Stimulated activated CD4-positive, alpha-beta T cell treated with anti-CD3 and anti-CD28 coated beads, Interleukin-2, amount 100 ng/mL, for 48 hours (primary cell): ENCODE results near the gene BAD.
A peak's percentile ranks its signal among the peaks of the same experiment; 100 is the strongest.
"Not testable (repeated sequence)": the region's sequence is repeated elsewhere in the genome, so short reads cannot be mapped to it uniquely, and the experiment has no call there.

ENCODE experiments used
- DNase-seq, 2 donors: peaks; one replicate each; pipeline ENCODE4 v3.0.0-alpha.2; 2020

BAD gene

GRCh38 chr11:64314805-64315561, 30.5 kb upstream of the BAD start:
- no peak for DNase-seq

GRCh38 chr11:64314146-64314804, 29.8 kb upstream of the BAD start:
- no peak for DNase-seq

DNA sequence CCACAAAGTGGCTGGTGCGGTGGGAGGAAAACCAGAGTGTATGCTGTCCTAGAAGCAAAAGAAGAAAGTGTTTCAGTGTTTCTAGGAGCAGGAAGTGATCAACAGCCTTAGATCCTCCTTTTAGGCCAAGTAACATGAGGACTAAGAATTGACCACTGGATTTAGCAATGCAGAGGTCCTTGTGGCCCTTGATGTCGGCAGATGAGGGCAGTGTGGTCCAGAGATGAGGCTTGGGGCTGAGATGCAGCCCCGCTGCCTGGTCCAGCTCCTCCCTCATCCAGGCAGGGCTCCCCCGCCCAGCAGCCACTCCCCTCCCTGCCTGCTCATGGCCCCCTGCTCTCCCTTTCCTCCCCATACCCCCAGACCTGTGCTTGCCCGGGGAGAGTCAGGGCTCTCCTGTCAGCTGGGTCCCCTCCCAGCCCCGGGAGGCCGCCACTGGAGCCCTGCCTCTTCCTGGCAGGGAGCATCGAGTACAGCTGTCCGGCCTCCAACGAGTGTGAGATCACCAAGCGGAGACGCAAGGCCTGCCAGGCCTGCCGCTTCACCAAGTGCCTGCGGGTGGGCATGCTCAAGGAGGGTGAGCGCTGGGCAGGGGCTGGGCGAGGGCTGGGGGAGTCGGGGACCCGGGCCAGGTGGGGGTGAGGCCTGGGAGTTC, 29.2 kb upstream of the BAD start:
- DNase-seq = no peak

GRCh38 chr11:64312947-64313346, 28.5 kb upstream of the BAD start:
- DNase-seq = no peak

GRCh38 chr11:64307795-64308194, 23.3 kb upstream of the BAD start:
- DNase-seq = not testable (repeated sequence)

DNA sequence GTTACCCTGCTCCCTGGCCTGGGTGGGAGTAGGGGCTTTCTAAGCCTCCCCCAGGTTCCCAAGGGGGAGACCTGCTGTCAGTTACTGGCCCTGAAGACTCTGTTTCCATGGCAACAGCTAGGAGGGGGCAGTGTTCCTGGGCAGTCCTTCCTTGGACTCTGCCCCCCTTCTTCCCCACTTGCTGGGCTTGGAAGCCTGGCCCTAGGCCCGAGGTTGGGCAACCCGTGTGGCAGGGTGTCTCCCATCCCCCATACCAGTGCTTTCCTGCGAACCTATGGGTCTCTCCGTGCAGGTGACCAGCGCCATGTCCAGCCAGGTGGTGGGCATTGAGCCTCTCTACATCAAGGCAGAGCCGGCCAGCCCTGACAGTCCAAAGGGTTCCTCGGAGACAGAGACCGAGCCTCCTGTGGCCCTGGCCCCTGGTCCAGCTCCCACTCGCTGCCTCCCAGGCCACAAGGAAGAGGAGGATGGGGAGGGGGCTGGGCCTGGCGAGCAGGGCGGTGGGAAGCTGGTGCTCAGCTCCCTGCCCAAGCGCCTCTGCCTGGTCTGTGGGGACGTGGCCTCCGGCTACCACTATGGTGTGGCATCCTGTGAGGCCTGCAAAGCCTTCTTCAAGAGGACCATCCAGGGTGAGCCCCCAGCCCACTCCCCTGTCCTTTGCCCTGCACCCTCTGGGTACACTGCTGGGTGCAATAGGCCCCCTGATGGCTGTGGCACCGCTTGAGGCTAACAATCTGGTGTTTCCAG, 22.6 kb upstream of the BAD start:
- DNase-seq = no peak

GRCh38 chr11:64306563-64306875, 22.1 kb upstream of the BAD start:
- no peak for DNase-seq

DNA sequence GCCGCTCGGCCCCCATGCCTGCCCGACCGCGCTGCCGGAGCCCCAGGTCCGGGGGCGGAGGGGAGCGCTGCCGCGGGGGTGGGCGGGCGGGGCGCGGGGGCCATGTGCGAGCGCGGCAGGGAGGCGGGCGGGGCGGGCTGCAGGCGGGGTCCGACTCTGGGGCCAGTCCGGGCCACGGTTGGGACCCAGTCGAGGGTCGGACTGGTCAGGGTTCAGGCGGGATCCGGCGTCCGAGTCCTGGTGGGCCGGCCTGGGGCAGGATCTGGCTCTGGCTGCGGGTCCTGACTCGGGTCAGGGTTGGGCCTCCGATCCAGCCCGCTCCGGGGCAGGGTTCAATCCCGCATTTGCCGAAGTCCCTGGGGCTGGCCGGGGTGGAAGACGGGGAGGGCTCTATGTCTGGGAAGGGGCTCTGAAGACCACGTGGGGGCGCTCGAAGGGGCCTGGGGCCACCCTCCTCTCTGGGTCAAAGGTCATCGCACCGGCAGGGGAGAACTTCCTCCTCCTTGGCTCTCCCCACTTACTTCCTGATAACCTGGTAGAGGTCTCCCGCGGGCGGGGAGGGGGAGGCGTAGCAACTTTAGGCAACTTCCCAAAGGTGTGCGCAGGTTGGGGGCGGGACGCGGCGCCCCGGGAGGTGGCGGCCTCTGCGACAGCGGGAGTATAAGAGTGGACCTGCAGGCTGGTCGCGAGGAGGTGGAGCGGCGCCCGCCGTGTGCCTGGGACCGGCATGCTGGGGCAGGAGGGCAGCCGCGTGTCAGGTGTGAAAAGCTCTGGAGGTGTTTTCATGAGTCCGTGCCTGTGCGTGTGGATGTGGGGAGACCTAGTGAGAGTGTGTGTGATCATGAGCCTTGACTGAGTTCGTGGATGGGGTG, 21.5 kb upstream of the BAD start:
- DNase-seq = peak; percentile 56 to 60

DNA sequence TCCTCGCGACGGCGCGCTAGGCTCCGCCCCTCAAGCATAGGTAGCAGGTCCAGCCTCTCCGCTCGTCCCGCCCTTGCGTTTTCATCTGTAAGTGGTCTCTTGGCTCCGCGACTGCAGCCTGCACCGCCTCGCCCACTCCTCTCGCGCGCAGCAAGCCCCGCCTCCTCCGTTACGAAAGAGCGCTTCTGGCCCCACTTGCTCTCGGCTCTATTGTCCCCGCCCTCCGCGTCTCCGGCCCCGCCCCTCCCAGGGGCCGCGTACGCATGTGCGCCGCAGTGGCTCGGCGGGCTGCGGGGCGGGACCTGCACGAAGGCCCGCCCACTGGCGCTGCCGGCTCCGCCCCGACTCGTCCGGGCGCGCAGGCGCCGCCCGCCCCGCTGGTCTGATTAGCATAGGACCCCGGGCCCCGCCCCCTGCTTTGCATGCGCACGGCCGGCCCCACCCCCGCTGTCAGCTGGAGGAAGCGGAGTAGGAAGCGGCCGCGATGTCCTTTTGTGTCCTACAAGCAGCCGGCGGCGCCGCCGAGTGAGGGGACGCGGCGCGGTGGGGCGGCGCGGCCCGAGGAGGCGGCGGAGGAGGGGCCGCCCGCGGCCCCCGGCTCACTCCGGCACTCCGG, 20.7 kb upstream of the BAD start, which contains the start of gene ESRRA:
ESRRA (plus strand) TSS at position 450 of the 616 bp plus-strand sequence. CDS start 1,656 bp downstream, outside the sequence.
- peak; percentile 100 for DNase-seq

GRCh38 chr11:64304316-64305072, 20.0 kb upstream of the BAD start:
- DNase-seq = peak; percentile 95 to 98

DNA sequence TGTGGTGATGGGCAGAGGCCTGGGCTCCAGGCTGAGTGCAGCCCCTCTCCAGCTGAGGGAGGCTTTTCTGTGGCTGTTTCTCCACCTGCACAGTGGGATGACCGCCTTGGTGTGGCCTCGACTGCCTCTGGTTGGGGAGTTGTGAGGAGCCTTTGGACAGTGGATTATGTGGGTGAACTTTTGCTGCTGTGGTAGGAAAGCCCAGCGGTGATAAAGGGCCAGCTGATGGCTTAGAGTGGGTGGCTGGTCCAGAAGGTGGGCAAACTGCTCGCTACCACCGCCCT, 19.5 kb upstream of the BAD start:
- DNase-seq = no peak

- DNase-seq = no peak
These were observed 18.9 kb upstream of the BAD start for GRCh38 chr11:64303109-64304031.

- no peak for DNase-seq
These were observed 15.6 kb upstream of the BAD start, which contains the start of gene CATSPERZ for GRCh38 chr11:64299847-64300648. TSS of gene CATSPERZ (plus strand) at chr11:64300358. CDS start at chr11:64300411, 53 bp downstream.

DNA sequence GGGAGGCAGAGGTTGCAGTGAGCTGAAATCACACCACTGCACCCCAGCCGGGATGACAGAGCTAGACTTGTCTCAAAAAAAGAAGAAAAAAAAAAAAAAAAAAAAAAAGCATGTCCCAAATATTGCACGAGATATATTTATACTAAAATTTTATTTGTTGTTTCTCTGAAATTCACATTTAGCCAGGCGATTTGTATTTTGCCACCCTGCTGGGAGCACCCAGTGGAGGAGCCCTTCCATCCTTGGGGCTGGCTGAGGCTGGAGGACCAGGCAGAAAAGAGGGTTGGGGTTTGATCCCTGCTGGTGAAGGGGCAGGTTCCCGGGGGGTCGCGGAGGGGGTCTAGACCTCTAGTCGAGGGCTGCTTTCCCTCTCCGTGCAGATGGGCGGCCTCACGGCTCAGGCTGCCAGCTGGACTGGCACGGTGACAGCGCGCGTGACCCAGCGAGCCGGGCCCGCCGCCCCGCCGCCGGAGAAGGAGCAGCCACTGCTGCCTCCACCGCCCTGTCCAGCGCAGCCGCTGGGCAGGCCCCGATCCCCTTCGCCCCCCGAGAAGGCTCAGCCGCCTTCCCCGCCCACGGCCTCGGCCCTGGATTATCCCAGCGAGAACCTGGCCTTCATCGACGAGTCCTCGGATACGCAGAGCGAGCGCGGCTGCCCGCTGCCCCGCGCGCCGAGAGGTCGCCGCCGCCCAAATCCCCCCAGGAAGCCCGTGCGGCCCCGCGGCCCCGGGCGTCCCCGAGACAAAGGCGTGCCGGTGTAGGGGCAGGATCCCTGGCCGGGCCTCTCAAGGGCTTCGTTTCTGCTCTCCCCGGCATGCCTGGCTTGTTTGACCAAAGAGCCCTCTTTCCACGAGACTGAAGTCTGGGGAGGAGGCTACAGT, 14.7 kb upstream of the BAD start:
- no peak for DNase-seq

DNA sequence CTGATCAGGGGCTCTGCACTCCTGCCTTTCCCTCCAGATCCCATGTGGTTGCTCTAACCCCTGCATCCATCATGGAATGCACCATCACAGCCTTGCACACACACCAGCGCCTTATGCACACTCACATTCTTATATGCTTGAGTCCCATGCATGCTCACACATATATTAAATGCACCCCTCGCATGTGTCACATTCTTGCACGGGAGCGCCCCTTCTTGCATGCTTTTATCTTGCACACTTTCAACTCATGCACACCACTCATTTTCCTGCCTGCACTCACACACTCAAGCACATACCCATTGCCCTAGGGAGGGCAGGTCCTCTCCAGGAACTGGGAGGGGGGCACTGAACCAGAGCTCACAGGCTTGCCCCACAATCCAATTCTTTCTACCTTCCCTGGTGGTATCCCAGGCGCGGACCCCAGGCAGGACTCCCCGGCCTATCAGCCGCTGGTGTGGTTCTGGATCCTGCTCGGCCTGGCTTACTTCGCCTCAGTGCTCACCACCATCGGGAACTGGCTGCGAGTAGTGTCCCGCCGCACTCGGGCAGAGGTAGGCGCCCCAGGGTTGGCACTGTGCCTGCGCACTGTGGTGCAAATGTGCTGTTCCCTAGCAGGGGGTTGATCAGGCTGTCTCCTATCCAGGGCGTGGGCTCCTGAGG, 13.4 kb upstream of the BAD start:
- DNase-seq = no peak

DNA sequence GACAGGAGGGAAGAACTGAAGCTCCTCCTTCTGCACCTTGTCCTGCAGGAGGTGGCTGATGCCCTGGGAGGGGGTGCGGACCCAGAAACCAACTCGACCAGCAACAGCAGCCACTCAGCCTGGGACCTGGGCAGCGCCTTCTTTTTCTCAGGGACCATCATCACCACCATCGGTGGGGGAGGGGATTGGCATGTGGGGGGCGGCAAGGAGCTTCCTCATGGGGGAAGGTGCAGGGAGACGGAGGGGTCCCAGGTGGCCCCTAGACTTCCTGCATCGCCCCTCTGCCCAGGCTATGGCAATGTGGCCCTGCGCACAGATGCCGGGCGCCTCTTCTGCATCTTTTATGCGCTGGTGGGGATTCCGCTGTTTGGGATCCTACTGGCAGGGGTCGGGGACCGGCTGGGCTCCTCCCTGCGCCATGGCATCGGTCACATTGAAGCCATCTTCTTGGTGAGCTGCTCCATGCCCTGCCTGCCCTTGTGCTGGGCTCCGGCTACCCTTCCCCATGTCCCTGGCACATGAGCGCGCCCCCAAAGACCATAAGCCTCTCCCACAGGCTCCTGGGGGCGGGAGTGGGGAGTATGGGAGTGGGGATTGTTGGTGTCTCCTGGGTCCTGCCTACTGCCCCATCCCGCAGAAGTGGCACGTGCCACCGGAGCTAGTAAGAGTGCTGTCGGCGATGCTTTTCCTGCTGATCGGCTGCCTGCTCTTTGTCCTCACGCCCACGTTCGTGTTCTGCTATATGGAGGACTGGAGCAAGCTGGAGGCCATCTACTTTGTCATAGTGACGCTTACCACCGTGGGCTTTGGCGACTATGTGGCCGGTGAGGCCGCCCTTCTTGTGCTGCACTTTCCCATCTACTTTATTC, 12.6 kb upstream of the BAD start:
- no peak for DNase-seq

- no peak for DNase-seq
These were observed 11.8 kb upstream of the BAD start for GRCh38 chr11:64296236-64296635.
